H9 (cell line): Measurements from ENCODE around the gene VLDLR. TPM values are rescaled to one million over a fixed set of nuclear protein-coding genes. Genes with fewer than 3 reads are reported as not detected.

ENCODE experiments used
- DNase-seq: peaks from one replicate; pipeline ENCODE4 v3.0.0-alpha.2; 2017
- H2AFZ ChIP-seq: one replicate; pipeline ENCODE4 v1.6.1; 2013; ENCODE audit warnings: mild to moderate bottlenecking, low read length, control low read depth, moderate library complexity
- H2AK5ac ChIP-seq: 2 replicates; pipeline ENCODE4 v1.6.1; 2013; ENCODE audit warnings: low read length, control low read depth, mixed read lengths; ENCODE audit not compliant: insufficient read length
- H2BK120ac ChIP-seq: one replicate; pipeline ENCODE4 v1.6.1; 2013; ENCODE audit warnings: low read depth, mild to moderate bottlenecking, low read length, control low read depth, inconsistent platforms; ENCODE audit not compliant: poor library complexity, severe bottlenecking
- H2BK12ac ChIP-seq: 2 replicates; pipeline ENCODE4 v1.6.1; 2013; ENCODE audit warnings: low read length, control low read depth, mixed read lengths, low read depth; ENCODE audit not compliant: insufficient read length
- H2BK15ac ChIP-seq: 2 replicates; pipeline ENCODE4 v1.6.1; 2013; ENCODE audit warnings: low read depth, low read length, control low read depth
- H2BK20ac ChIP-seq: one replicate; pipeline ENCODE4 v1.6.1; 2013; ENCODE audit warnings: low read depth, mild to moderate bottlenecking, low read length, control low read depth, inconsistent platforms; ENCODE audit not compliant: poor library complexity, severe bottlenecking
- H2BK5ac ChIP-seq: 2 replicates; pipeline ENCODE4 v1.6.1; 2013; ENCODE audit warnings: low read length, control low read depth, mixed read lengths; ENCODE audit not compliant: insufficient read length
- H3K14ac ChIP-seq: 2 replicates; pipeline ENCODE4 v1.6.1; 2013; ENCODE audit warnings: low read length, control low read depth; ENCODE audit not compliant: insufficient read depth
- H3K18ac ChIP-seq: 2 replicates; pipeline ENCODE4 v1.6.1; 2013; ENCODE audit warnings: low read depth, mild to moderate bottlenecking, mixed read lengths, low read length, control low read depth; ENCODE audit not compliant: insufficient read length
- H3K23ac ChIP-seq: 2 replicates; pipeline ENCODE4 v1.6.1; 2013; ENCODE audit warnings: low read length, control low read depth, mixed read lengths, low read depth; ENCODE audit not compliant: insufficient read length
- H3K23me2 ChIP-seq: 2 replicates; pipeline ENCODE4 v1.6.1; 2013; ENCODE audit warnings: low read depth, mild to moderate bottlenecking, mixed read lengths, low read length, control low read depth; ENCODE audit not compliant: insufficient read length, poor library complexity, severe bottlenecking
- H3K27ac ChIP-seq: 2 replicates; pipeline ENCODE4 v1.5.1; 2013; ENCODE audit warnings: low read length, control low read depth, mixed read lengths, low read depth; ENCODE audit not compliant: insufficient read length
- H3K27me3 ChIP-seq: 2 replicates; pipeline ENCODE4 v1.6.1; 2013; ENCODE audit warnings: low read length, control low read depth, inconsistent platforms; ENCODE audit not compliant: insufficient read depth
- H3K4ac ChIP-seq: 2 replicates; pipeline ENCODE4 v1.6.1; 2013; ENCODE audit warnings: low read depth, mild to moderate bottlenecking, control low read depth, inconsistent platforms, low read length, moderate library complexity
- H3K4me1 ChIP-seq: 2 replicates; pipeline ENCODE4 v1.6.1; 2013; ENCODE audit warnings: low read length, control low read depth, inconsistent platforms; ENCODE audit not compliant: insufficient read depth
- H3K4me2 ChIP-seq: 2 replicates; pipeline ENCODE4 v1.6.1; 2013; ENCODE audit warnings: low read length, control low read depth, mixed read lengths; ENCODE audit not compliant: insufficient read length, insufficient read depth
- H3K56ac ChIP-seq: 2 replicates; pipeline ENCODE4 v1.6.1; 2013; ENCODE audit warnings: low read depth, mild to moderate bottlenecking, mixed read lengths, low read length, control low read depth; ENCODE audit not compliant: insufficient read length
- H3K79me1 ChIP-seq: 2 replicates; pipeline ENCODE4 v1.6.1; 2013; ENCODE audit warnings: low read depth, mild to moderate bottlenecking, moderate library complexity, low read length, control low read depth, inconsistent platforms; ENCODE audit not compliant: insufficient read depth, poor library complexity, severe bottlenecking
- H3K79me2 ChIP-seq: 2 replicates; pipeline ENCODE4 v1.6.1; 2013; ENCODE audit warnings: low read length, control low read depth, inconsistent platforms; ENCODE audit not compliant: insufficient read depth
- H3K9ac ChIP-seq: 2 replicates; pipeline ENCODE4 v1.6.1; 2013; ENCODE audit warnings: low read length, control low read depth, mixed read lengths; ENCODE audit not compliant: insufficient read length; ENCODE audit errors: extremely low read depth
- H3K9me3 ChIP-seq: one replicate; pipeline ENCODE4 v1.6.1; 2013; ENCODE audit warnings: low read depth, low read length, inconsistent platforms; ENCODE audit not compliant: control insufficient read depth
- H3T11ph ChIP-seq: one replicate; pipeline ENCODE4 v1.6.1; 2013; ENCODE audit warnings: mild to moderate bottlenecking, low read length, control low read depth, inconsistent platforms
- H4K20me1 ChIP-seq: one replicate; pipeline ENCODE4 v1.6.1; 2013; ENCODE audit not compliant: control insufficient read depth, insufficient read length, insufficient read depth
- H4K5ac ChIP-seq: 2 replicates; pipeline ENCODE4 v1.6.1; 2013; ENCODE audit warnings: low read depth, mild to moderate bottlenecking, mixed read lengths, low read length, control low read depth; ENCODE audit not compliant: insufficient read length
- H4K8ac ChIP-seq: replicated peaks from 2 replicates; pipeline ENCODE4 v1.6.1; 2013; ENCODE audit warnings: low read length, control low read depth, mixed read lengths, low read depth; ENCODE audit not compliant: insufficient read length
- H4K91ac ChIP-seq: 2 replicates; pipeline ENCODE4 v1.6.1; 2013; ENCODE audit warnings: low read depth, mild to moderate bottlenecking, moderate library complexity, mixed read lengths, low read length, control low read depth; ENCODE audit not compliant: insufficient read length
- H3K27ac Mint-ChIP-seq, 3 experiments: 2 replicates in 2 of 3; 3 replicates in 1 of 3; pipeline ENCODE4 v1.8.0; 2020 to 2021; ENCODE audit warnings: mixed read lengths in 3 of 3, mild to moderate bottlenecking in 1 of 3, moderate library complexity in 1 of 3
- H3K27me3 Mint-ChIP-seq: 2 replicates; pipeline ENCODE4 v1.8.0; 2021; ENCODE audit warnings: low read depth, mild to moderate bottlenecking, moderate library complexity, mixed read lengths
- H3K36me3 Mint-ChIP-seq, 3 experiments: 2 replicates in 2 of 3; 3 replicates in 1 of 3; pipeline ENCODE4 v1.8.0; 2020 to 2021; ENCODE audit warnings: low read depth in 3 of 3, mixed read lengths in 3 of 3; ENCODE audit not compliant: insufficient read depth in 1 of 3
- H3K4me1 Mint-ChIP-seq, 2 experiments: 2 replicates each; pipeline ENCODE4 v1.8.0; 2020; ENCODE audit warnings: mixed read lengths in 2 of 2
- H3K4me3 Mint-ChIP-seq, 2 experiments: 2 replicates in 1 of 2; 3 replicates in 1 of 2; pipeline ENCODE4 v1.8.0; 2020 to 2021; ENCODE audit warnings: mild to moderate bottlenecking in 2 of 2, mixed read lengths in 2 of 2, moderate library complexity in 1 of 2
- H3K9me3 Mint-ChIP-seq, 2 experiments: 2 replicates in 1 of 2; 3 replicates in 1 of 2; pipeline ENCODE4 v1.8.0; 2020; ENCODE audit warnings: mild to moderate bottlenecking in 2 of 2, mixed read lengths in 2 of 2, moderate library complexity in 1 of 2
- WGBS: extraction: QIAGEN DNeasy Blood & Tissue Kit; methylation state at CpG from one replicate; pipeline ENCODE4 v1.1.7; 2013; ENCODE audit warnings: missing lambda C conversion rate, low lambda C conversion rate, mixed read lengths; ENCODE audit not compliant: insufficient read length; ENCODE audit errors: extremely low coverage; 5-methylcytosine and 5-hydroxymethylcytosine counted together
- total RNA-seq: library from RNA; stranded (reverse); gene quantifications from 2 replicates; pipeline ENCODE4 v1.2.1, GENCODE V29; 2021
- TF ChIP-seq, protein P1 (sequence below): fragments of 200-600 bp; sonication (generic); conservative IDR thresholded peaks from 3 replicates; pipeline ENCODE4 v1.8.0; 2021; ENCODE audit warnings: antibody characterized with exemption, mild to moderate bottlenecking

Gene VLDLR
- total RNA-seq, 1 experiment from 2014 or later: 19.1 TPM

DNA sequence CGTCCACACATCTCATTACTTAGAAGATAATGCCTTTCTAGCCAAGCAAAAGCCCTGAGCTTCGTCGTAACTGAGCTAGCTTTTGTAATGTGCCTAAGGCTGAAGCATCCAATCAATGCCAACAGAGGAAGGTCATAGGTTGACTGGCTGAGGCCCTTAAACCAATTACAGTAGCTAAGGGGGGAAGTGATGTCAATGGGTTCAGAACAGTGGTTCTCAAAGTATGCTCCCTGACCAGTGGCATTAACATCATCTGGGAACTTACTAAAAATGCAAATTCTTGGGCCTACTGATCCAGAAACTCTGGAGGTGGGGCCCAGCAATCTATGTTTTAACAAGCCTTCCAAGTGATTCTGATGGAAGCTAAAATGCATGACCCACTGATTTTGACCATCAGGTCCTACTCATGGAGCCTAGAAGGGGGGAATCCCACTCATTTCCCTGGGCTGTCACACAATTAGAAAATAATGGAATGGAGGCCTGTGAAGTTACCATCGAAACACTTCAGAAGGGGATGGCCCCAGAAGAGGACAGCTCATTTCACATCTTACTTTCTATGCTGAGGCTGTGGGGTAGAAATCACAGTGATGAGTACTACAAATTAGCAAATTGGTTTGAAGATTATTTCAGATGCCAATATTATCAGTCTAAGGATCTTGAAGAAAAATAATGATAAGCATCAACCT is 4.8 kb upstream of the VLDLR start:
- H4K8ac ChIP-seq: no peak overlapping the region
- H3K4ac ChIP-seq: no peak overlapping the region
- no peak overlapping the region for H3K14ac ChIP-seq
- no peak overlapping the region for H2AFZ ChIP-seq
- H3T11ph ChIP-seq: no peak overlapping the region
- H3K9me3 Mint-ChIP-seq: peaks cover 0 to 4% of the 10 kb centered on the region in 2 experiments; a peak in 2 of 5 replicates
- no peak overlapping the region for H3K18ac ChIP-seq
- H2BK12ac ChIP-seq: no peak overlapping the region
- no peaks in the 10 kb centered on the region for H4K20me1 ChIP-seq
- no peak overlapping the region for H3K4me3 Mint-ChIP-seq
- peaks cover 24% of the 10 kb centered on the region for H3K27me3 Mint-ChIP-seq
- H2BK15ac ChIP-seq: no peak overlapping the region
- H2BK5ac ChIP-seq: no peak overlapping the region
- peaks cover 2% of the 10 kb centered on the region for H3K23me2 ChIP-seq
- H4K91ac ChIP-seq: no peak overlapping the region
- no peak overlapping the region for H3K23ac ChIP-seq
- H3K27ac Mint-ChIP-seq: no peak overlapping the region
- no peak overlapping the region for H2BK20ac ChIP-seq
- H3K9me3 ChIP-seq: no peaks in the 10 kb centered on the region
- no peak overlapping the region for H3K56ac ChIP-seq
- no peak overlapping the region for H3K27ac ChIP-seq
- WGBS: no CpG with 5 or more reads among the region's 4 CpGs
- H2AK5ac ChIP-seq: no peak overlapping the region
- H2BK120ac ChIP-seq: no peak overlapping the region
- H3K36me3 Mint-ChIP-seq: peaks cover 5 to 10% (median 6%) of the 10 kb centered on the region in 3 experiments; a peak in 6 of 7 replicates
- H3K79me1 ChIP-seq: no peaks in the 10 kb centered on the region
- H3K4me2 ChIP-seq: no peak overlapping the region
- H3K79me2 ChIP-seq: peaks cover 4% of the 10 kb centered on the region
- H3K27me3 ChIP-seq: 0 out of 2 replicates have a peak, but pooled peaks cover 2% of the 10 kb centered on the region
- no peak overlapping the region for H3K9ac ChIP-seq
- H3K4me1 Mint-ChIP-seq: peaks cover 48 to 51% of the 10 kb centered on the region in 2 experiments
- TF ChIP-seq, protein P1, sequence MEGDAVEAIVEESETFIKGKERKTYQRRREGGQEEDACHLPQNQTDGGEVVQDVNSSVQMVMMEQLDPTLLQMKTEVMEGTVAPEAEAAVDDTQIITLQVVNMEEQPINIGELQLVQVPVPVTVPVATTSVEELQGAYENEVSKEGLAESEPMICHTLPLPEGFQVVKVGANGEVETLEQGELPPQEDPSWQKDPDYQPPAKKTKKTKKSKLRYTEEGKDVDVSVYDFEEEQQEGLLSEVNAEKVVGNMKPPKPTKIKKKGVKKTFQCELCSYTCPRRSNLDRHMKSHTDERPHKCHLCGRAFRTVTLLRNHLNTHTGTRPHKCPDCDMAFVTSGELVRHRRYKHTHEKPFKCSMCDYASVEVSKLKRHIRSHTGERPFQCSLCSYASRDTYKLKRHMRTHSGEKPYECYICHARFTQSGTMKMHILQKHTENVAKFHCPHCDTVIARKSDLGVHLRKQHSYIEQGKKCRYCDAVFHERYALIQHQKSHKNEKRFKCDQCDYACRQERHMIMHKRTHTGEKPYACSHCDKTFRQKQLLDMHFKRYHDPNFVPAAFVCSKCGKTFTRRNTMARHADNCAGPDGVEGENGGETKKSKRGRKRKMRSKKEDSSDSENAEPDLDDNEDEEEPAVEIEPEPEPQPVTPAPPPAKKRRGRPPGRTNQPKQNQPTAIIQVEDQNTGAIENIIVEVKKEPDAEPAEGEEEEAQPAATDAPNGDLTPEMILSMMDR: no peak
- peaks cover 22% of the 10 kb centered on the region; the same call in 1 of the 2 replicates for H3K4me1 ChIP-seq
- DNase-seq: no peak
- H4K5ac ChIP-seq: no peak overlapping the region
